Stimulated activated CD8-positive, alpha-beta memory T cell treated with anti-CD3 and anti-CD28 coated beads, Interleukin-12 subunit alpha, Interleukin-12 subunit beta, amount 100 ng/mL, for 4 hours (primary cell): ENCODE measurements around the gene IDI1.

Experiments
- DNase-seq: peaks from one replicate; pipeline ENCODE4 v3.0.0-alpha.2; 2020; ENCODE audit warnings: low read depth

IDI1 gene

DNA sequence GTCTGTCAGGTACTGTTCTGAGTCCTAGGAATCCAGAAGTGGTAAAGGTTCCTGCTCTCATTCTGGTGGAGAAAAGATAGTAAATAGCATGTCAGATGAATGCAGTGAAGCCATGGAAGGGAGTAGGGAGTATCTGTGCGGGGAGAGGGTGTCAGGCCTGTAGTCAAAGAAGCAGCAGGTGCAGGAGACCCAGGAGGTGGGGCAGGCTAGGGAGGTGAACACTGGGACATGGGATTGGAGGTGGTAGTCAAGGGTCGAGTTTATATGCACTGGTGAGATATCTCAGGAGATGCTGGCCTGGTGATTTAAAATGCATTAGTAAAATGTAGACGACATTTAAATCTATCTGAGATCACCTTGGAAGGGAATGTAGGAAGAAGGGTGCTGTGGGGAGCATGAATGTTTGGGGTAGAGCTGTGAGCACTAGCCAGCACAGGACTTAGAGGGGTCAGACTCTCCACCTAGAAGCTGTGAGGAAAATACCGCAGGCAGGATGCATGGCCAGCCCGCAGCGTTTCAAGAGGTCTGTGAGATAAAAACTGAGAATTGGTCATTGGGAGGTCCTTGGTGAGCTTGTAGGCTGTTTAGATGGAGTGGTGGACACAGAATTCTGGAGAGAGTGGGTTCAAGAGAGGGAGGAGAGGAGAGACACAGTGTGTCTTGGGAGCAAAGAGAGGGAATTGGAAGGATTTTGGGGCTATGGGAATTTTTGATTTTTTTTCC lies 53.9 kb downstream of the IDI1 start:
- DNase-seq, result no peak

DNA sequence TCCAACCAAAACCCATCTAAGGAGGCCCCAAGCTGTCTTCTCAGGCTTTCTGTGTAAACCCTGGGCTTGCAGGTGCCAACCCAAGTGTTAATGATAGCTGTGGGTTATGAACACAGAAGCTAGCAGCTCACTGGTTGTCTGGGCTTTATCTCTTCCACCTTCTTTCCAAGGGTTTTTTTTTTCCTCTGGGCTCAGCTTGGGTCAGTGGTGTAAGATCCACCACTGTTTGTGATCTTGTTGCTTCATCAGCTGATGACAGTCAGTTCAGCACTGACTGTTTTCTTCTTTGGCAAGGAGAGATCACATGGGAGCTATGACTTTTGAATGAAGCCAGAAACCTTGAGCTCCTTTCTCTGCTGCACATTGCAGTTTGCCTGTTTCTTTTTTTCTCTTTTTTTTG lies 56.0 kb downstream of the IDI1 start:
- DNase-seq, result no peak

DNA sequence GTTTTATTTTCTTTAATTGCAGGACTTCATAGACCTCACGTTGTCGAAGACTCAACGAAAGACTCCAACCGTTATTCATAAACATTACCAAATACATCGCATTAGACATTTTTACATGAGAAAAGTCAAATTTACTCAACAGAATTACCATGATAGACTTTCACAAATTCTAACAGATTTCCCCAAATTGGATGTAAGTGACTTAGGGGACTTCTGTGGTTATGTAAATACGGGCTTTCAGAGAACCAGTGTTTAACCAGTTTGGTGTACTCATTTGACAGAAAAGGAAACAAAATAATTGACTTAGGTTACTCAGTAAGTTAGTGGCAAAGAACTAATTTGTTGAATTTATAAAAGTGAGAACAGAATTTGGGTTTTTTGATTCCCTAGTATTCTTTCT lies 56.5 kb downstream of the IDI1 start:
- no peak for DNase-seq

DNA sequence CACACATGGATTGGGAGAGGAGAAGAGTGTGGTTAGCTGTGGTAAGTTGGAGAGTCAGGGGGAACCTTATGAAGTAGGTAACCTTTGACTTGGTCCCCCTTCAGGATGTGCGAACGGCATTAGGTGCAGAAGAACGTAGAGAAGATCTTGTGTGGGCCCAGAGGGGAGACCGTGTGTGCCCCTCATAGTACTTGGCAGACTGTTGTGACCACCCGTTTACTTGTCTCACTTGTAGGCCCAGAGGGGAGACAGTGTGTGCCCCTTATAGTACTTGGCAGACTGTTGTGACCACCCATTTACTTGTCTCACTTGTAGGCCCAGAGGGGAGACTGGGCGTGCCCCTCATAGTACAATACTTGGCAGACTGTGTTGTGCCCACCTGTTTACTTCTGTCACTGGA lies 58.1 kb downstream of the IDI1 start:
- no peak for DNase-seq
